Urothelium cell line (cell line): ENCODE measurements around the gene KRT4.

Experiments
- DNase-seq: peaks from one replicate; pipeline ENCODE4 v3.0.0; 2011; ENCODE audit warnings: low spot score, mixed read lengths
- FAIRE-seq: peaks from 2 replicates; lab custom pipeline; 2011; peaks lifted over from hg19 to GRCh38; lab: Jason Lieb, UNC

KRT4 gene

DNA sequence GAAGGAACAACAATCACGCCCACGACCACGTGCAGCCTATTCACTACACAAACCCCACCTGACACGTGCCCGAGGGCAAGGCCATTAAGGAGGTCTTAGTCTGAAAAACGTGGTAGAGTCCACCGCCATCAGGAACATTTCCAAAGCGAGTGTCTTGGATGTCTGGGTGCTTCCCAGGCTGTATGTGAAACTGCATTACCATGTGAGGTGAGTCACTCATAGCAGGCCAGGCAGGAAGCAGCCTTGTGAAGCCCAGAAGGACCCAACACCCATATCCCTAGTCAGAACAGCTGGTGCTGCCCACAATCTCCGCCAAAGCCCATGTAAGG lies 23.5 kb upstream of the KRT4 start:
- FAIRE-seq (peak; percentile 66), DNase-seq (peak; percentile 79)

DNA sequence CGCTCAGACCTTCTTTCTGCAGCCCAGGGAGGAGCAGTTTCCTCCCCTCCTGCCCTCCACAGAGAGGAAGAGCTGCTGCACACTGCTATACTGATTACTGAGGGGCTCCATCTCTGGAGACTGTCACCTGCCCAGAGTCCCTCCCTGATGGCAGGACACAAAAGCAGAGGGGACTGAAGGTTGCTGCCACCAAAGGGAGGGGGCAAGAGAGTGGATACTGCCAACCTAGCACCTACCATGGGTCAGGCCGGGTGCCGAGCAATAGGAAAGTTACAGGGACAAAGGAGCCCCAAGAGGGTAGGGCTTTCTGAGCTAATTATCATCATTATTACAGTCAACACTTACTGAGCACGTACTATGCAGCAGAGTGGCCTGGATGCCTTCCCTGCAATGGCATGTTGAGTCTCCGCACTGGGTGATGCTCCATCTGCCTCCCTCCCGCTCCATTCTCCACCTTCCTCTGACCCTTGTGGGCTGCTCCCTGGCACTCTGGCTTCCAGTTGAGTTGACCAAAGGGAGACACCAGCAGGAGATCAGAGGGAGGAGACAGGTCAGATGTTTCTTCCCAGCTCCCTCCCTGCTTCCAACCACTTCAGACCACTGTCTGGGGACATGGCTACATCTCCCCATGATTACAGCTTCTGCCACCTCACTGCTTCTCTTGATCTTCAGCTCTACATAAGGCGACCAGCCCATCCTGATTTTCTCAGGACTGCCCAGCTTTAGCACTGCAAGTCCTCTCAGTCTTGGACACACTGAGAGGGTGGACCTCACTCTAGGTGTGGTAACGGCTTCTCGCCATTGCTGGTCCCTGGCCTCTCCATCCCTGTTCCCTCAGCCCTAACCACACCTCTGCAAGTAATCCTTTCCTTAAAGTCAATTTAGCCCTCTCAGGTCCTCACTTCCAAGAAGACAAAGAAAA lies 22.8 kb upstream of the KRT4 start:
- FAIRE-seq (no peak), DNase-seq (no peak)

- FAIRE-seq (no peak), DNase-seq (peak; percentile 63)
These were observed 22.1 kb upstream of the KRT4 start for GRCh38 chr12:52836042-52836466.

DNA sequence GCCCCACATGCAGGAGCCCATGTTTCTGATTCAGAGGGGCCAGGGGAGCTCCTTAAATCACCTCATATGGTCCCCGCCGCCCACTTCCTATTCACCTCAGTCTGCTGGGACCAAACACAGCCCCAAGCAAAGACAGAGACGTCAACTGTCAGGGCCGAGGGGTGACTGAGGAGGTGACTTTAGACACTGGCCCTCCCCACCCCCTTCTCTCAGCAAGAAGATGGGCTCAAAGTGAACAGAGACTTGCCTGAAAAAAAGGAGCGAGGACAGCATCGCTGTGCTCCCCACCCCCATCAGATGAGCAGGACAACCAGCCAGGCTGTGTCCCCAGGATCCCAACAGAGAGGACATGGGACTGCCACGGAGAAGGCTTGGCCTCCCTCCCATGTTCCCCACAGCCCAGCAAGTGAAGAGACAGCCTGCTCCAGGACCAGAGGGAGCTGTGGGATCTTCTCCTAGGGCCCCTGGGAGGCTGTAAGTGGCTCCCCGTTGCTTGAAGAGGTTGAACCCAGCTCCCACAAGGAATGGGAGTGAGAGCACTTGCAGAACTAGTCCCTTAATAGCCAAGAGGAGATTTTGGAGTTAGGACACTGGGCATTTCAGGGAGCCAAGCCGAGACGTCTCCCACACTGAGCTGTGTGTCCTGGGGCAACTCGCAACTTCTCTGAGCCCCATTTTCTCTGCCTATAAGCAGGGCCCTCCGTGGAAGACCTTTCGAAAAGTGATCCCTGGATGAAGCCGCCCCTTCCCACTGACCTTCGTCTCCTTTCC lies 21.5 kb upstream of the KRT4 start:
- DNase-seq (no peak), FAIRE-seq (no peak)

DNA sequence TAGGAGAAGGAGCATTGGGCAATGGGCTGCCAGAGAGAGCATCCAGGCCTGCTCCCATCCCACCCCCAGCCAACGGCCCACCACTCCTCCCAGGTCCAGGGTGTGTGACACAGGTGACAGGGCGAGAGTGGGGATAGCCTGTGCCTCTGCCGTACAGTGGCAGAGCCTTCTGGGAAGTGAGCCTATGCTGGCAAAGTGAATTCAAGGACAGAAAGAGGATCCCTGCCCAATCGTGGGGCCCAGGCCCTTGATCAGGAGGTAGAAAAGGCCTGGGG lies 20.7 kb upstream of the KRT4 start:
- DNase-seq (no peak), FAIRE-seq (no peak)

GRCh38 chr12:52833922-52834726 lies 20.2 kb upstream of the KRT4 start, which contains the start of gene KRT79:
Gene KRT79 (minus strand): TSS chr12:52834311. CDS start chr12:52834260, 51 bp downstream.
- FAIRE-seq = no peak
- DNase-seq = no peak

DNA sequence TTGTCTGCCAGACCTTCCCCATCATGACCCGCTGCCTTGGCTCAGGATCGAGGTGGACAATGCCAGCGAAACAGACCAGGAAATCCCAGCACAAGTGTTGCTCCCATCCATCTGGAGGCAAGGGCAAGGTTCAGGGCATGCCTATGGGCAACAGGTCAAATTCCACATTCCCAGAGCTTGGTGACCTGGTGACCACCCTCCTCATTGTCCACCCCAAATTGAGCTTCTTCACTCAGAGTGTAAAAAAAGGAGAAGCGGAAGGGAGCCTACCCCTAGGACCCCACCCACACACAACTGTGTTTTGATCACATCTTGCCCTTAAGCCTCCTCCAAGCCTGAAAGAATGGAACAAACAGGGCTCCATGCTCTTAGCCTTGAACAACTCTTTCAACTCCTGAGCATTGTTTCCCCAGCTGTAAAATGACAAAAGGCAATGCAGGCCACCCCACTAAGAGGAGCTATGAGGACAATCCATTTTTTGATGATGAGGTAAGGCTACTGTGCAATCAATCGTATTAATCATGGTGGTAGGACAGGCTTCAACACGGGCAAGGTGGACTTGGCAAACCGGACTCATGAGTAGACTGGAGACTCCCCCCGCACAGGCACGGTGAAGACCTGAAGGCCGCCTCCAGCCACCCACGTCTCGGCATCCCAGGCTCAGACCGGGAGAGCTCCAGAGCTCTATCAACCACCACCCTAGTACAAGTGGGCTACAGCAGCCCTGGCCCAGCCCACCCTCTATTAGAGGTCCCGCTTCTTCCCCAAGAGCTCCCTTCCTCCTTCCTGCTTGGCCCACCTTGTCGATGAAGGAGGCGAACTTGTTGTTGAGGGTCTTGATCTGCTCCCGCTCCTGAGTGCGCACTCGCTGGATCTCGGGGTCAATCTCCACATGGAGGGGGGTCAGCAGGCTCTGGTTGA lies 19.3 kb upstream of the KRT4 start:
- FAIRE-seq (no peak), DNase-seq (no peak)

DNA sequence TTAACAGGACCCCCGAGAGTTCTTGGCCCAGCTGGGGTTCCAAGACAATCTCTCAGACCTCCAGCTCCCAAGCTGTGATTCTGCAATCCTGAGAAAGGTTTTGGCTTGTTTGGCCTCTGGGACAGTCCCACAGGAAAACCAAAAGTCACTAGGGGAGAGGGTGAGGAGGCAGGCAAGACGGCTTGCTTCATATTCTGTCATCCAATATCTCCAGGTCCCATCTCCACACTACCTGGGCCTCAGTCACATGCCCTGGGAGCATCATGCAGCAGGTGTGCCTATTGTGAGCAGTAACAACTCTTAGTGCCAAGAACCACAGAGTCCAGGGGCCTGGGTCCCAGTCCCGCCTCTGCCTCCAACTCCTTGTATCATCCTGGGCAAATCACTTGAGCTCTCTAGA lies 18.5 kb upstream of the KRT4 start:
- no peak for DNase-seq
- FAIRE-seq = no peak

DNA sequence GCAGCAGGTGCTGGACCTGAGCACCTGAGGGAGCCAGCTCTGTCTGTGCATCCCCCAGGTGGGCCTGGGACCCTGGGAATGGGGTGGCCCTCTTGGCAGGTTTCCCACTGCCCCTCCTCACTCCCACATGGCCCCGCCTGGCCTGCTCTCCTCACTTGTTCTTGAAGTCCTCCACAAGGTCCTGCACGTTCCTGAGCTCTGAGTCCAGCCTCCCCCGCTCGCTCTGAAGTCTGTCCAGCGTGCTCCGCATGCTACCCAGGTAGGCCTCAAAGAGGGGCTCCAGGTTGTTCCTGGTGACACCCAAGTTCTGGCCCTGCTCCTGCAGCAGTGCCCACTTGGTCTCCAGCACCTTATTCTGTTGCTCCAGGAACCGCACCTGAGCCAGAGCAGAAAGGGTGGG lies 17.3 kb upstream of the KRT4 start:
- no peak for DNase-seq
- FAIRE-seq = no peak

- DNase-seq (no peak), FAIRE-seq (no peak)
These were observed 16.3 kb upstream of the KRT4 start for GRCh38 chr12:52829986-52830770.

- FAIRE-seq (no peak), DNase-seq (no peak)
These were observed 14.7 kb upstream of the KRT4 start for GRCh38 chr12:52828591-52829021.

- DNase-seq (no peak), FAIRE-seq (no peak)
These were observed 14.2 kb upstream of the KRT4 start for GRCh38 chr12:52828156-52828555.

- no peak for DNase-seq
- no peak for FAIRE-seq
These were observed 13.7 kb upstream of the KRT4 start for GRCh38 chr12:52827499-52828090.

GRCh38 chr12:52826611-52827498 lies 12.9 kb upstream of the KRT4 start:
- no peak for FAIRE-seq

DNA sequence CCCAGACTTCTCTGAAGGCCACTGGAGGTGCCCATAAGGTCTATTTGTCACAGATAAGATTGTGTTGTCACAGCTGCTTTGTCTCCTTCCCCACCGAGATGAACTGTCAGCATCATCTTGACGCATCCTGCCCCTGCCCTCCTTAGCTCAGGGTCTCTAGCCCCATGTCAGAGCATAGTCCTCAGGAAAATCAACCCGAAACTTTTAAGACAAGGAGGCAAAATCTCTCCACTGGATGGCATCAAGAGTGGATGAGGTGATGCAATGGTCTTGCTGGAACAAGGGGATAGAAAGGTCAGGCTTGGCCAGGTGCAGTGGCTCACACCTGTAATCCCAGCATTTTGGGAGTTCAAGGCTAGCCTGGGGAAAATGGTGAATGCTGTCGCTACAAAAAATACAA lies 12.0 kb upstream of the KRT4 start:
- no peak for FAIRE-seq

More at GRCh38 chr12:52826611-52827498, 12.9 kb upstream of the KRT4 start:
- DNase-seq = no peak

DNA sequence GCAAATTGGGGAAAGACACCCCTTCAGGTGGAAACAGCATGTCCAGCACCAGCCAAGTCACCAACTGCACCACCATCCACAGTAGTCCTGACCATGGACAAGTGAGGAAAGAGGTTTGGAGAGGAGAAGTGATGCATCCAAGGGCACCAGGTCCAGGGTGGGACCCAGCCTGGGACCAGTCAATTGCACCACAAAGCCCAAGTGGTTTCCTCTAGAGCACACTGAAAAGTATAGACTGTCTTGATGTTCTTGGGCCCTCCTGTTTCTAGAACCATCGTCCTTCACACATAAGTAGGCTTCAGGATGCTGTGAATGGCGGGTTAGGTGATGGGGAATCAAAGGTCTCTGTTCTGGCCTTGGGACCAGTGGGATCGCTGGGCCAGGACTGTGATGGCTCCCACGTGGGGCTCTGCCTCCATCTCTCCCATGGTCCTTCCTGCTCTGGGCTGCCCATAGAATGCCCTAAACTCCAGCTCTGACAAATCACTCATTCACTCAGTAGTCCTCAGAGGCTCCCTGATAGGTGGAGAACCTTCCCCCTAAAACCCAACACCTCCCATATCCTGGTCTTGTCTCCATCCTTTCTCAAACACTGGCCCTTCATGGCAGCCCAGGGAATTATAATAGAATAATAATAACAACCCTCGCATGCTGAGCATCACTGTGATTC lies 11.0 kb upstream of the KRT4 start:
- no peak for DNase-seq
- no peak for FAIRE-seq

More for the DNA sequence above, 12.0 kb upstream of the KRT4 start:
- no peak for DNase-seq

GRCh38 chr12:52823761-52824450 lies 10.0 kb upstream of the KRT4 start:
- FAIRE-seq (no peak), DNase-seq (no peak)
